Measurements from ENCODE around the gene TMEM53. TPM values are rescaled to one million over a fixed set of nuclear protein-coding genes. Genes with fewer than 3 reads are reported as not detected.

Gene TMEM53
- total RNA-seq, 1 experiment from 2014 or later, result 3.3 TPM

- no peaks in the 10 kb centered on the region for H3K36me3 ChIP-seq (ENCODE audit: insufficient read depth, low read length, poor library complexity, severe bottlenecking)
- intact Hi-C loops (cut with micrococcal nuclease; ENCODE audit: unreplicated experiment), result no loop called here
- no TSS peak for BruUV-seq (replicated peaks)
- POLR2A ChIA-PET (ENCODE audit: low non-redundant PET), result no interaction called here
- H3K27ac ChIP-seq (ENCODE audit: low read depth, low read length, poor library complexity, severe bottlenecking), result no peak overlapping the region
- CTCF ChIA-PET, result interaction anchor here (0.5 kb wide), 1 partner anchor 28 kb away, joined by 5 read pairs; no protein-coding TSS in a partner anchor
- no peaks in the 10 kb centered on the region for H3K27me3 ChIP-seq (replicated peaks; ENCODE audit: insufficient read depth, low read depth, low read length, poor library complexity)
- H3K4me1 ChIP-seq (ENCODE audit: insufficient read depth, low read length, poor library complexity, severe bottlenecking), result no peaks in the 10 kb centered on the region
- no peak overlapping the region for H3K4me3 ChIP-seq (ENCODE audit: low read depth, low read length, poor library complexity, severe bottlenecking)
- no peak for TF ChIP-seq EZH2 (IDR thresholded peaks at IDR 0.05; ENCODE audit: borderline replicate concordance, low read depth, low read length, poor library complexity, severe bottlenecking)
- TF ChIP-seq CTCF (conservative IDR thresholded peaks at IDR 0.05; ENCODE audit: low read depth, low read length), result no peak
- no peaks in the 10 kb centered on the region for H3K9me3 ChIP-seq (ENCODE audit: low read depth, low read length, poor library complexity, severe bottlenecking)
- no peak for DNase-seq (ENCODE audit: low spot score)
Observed at GRCh38 chr1:44625348-44625747, 48.9 kb downstream of the TMEM53 start.

- no peaks in the 10 kb centered on the region for H3K27me3 ChIP-seq (replicated peaks; ENCODE audit: insufficient read depth, low read depth, low read length, poor library complexity)
- CTCF ChIA-PET, result no interaction called here
- POLR2A ChIA-PET (ENCODE audit: low non-redundant PET), result interaction anchor here (0.7 kb wide), 1 partner anchor 14 kb away, joined by 4 read pairs; no protein-coding TSS in a partner anchor
- H3K36me3 ChIP-seq (ENCODE audit: insufficient read depth, low read length, poor library complexity, severe bottlenecking), result no peaks in the 10 kb centered on the region
- H3K27ac ChIP-seq (ENCODE audit: low read depth, low read length, poor library complexity, severe bottlenecking), result no peak overlapping the region
- no peak for DNase-seq (ENCODE audit: low spot score)
- no TSS peak for BruUV-seq (replicated peaks)
- TF ChIP-seq CTCF (conservative IDR thresholded peaks at IDR 0.05; ENCODE audit: low read depth, low read length) (no peak), EZH2 (IDR thresholded peaks at IDR 0.05; ENCODE audit: borderline replicate concordance, low read depth, low read length, poor library complexity, severe bottlenecking) (no peak)
- H3K4me1 ChIP-seq (ENCODE audit: insufficient read depth, low read length, poor library complexity, severe bottlenecking), result no peaks in the 10 kb centered on the region
- intact Hi-C loops (cut with micrococcal nuclease; ENCODE audit: unreplicated experiment), result no loop called here
- H3K9me3 ChIP-seq (ENCODE audit: low read depth, low read length, poor library complexity, severe bottlenecking), result no peaks in the 10 kb centered on the region
- H3K4me3 ChIP-seq (ENCODE audit: low read depth, low read length, poor library complexity, severe bottlenecking), result no peak overlapping the region
Observed at GRCh38 chr1:44624268-44624901, 49.9 kb downstream of the TMEM53 start.

- BruUV-seq (replicated peaks), result no TSS peak
- H3K36me3 ChIP-seq (ENCODE audit: insufficient read depth, low read length, poor library complexity, severe bottlenecking), result no peaks in the 10 kb centered on the region
- peaks cover 11% of the 10 kb centered on the region for H3K27me3 ChIP-seq (replicated peaks; ENCODE audit: insufficient read depth, low read depth, low read length, poor library complexity)
- H3K27ac ChIP-seq (ENCODE audit: low read depth, low read length, poor library complexity, severe bottlenecking), result no peak overlapping the region
- H3K4me1 ChIP-seq (ENCODE audit: insufficient read depth, low read length, poor library complexity, severe bottlenecking), result no peaks in the 10 kb centered on the region
- no peak overlapping the region for H3K4me3 ChIP-seq (ENCODE audit: low read depth, low read length, poor library complexity, severe bottlenecking)
- no peak for DNase-seq (ENCODE audit: low spot score)
- ChIA-PET CTCF (no interaction called here), POLR2A (ENCODE audit: low non-redundant PET) (no interaction called here)
- TF ChIP-seq CTCF (conservative IDR thresholded peaks at IDR 0.05; ENCODE audit: low read depth, low read length) (no peak), EZH2 (IDR thresholded peaks at IDR 0.05; ENCODE audit: borderline replicate concordance, low read depth, low read length, poor library complexity, severe bottlenecking) (no peak)
- intact Hi-C loops (cut with micrococcal nuclease; ENCODE audit: unreplicated experiment), result no loop called here
- H3K9me3 ChIP-seq (ENCODE audit: low read depth, low read length, poor library complexity, severe bottlenecking), result no peaks in the 10 kb centered on the region
Observed at GRCh38 chr1:44621841-44622286, 52.4 kb downstream of the TMEM53 start.
